ENCODE results near the gene CDPF1. TPM values are rescaled to one million over a fixed set of nuclear protein-coding genes. Genes with fewer than 3 reads are reported as not detected.

CDPF1 gene
- total and polyA plus RNA-seq, 12 donors = 6.3 to 12.7 (median 7.6) TPM

GRCh38 chr22:46251816-46252380, 1.8 kb upstream of the CDPF1 start:
- no peak for ATAC-seq

GRCh38 chr22:46251266-46251665, 1.2 kb upstream of the CDPF1 start:
- Histone ChIP-seq H3K4me3 (peak overlapping the region in 8 of 10 donors; percentile 71 to 93 (median 84)), H3K4me1 (peaks cover 5 to 48% (median 33%) of the 10 kb centered on the region in 9 donors), H3K9me3 (no peaks in the 10 kb centered on the region), H3K27ac (peak overlapping the region in 7 of 10 donors; percentile 88 to 96 (median 94)), H3K27me3 (no peaks in the 10 kb centered on the region), H3K36me3 (peaks cover 0 to 12% (median 0%) of the 10 kb centered on the region in 9 donors)
- intact Hi-C loops (cut with DNase I) = loop anchor here in 4 of 10 donors (2.0 to 10.0 kb wide), 3 partner anchors 16 to 126 kb away; partner anchors contain the start of gene GTSE1 (in 2 of the 4)
- ATAC-seq (no peak), DNase-seq (no peak)
- no peak for TF ChIP-seq CTCF (IDR thresholded peaks at IDR 0.05)
- whole genome bisulfite sequencing, 2 donors = 51 to 77% methylated on average over 7 of the region's 7 CpGs

More at GRCh38 chr22:46251816-46252380, 1.8 kb upstream of the CDPF1 start:
- Histone ChIP-seq H3K27me3 (no peaks in the 10 kb centered on the region), H3K4me3 (no peak overlapping the region), H3K9me3 (no peaks in the 10 kb centered on the region), H3K36me3 (peaks cover 0 to 5% (median 0%) of the 10 kb centered on the region in 9 donors), H3K27ac (no peak overlapping the region), H3K4me1 (peaks cover 5 to 42% (median 28%) of the 10 kb centered on the region in 9 donors)
- DNase-seq = no peak
- intact Hi-C loops (cut with DNase I) = loop anchor here in 4 of 10 donors (2.0 to 10.0 kb wide), 3 partner anchors 15 to 127 kb away; partner anchors contain the start of gene GTSE1 (in 2 of the 4)
- no peak for TF ChIP-seq CTCF (IDR thresholded peaks at IDR 0.05)
- WGBS, 2 donors = 95% methylated on average over 9 of the region's 9 CpGs

GRCh38 chr22:46250783-46251125, 661 bp upstream of the CDPF1 start:
- no peak for TF ChIP-seq CTCF (IDR thresholded peaks at IDR 0.05)
- peaks cover 8 to 53% (median 39%) of the 10 kb centered on the region in 9 donors for H3K4me1 ChIP-seq
- DNase-seq = no peak
- H3K36me3 ChIP-seq = peaks cover 0 to 12% (median 0%) of the 10 kb centered on the region in 9 donors
- intact Hi-C loops (cut with DNase I) = loop anchor here in 4 of 10 donors (2.0 to 10.0 kb wide), 3 partner anchors 16 to 126 kb away; partner anchors contain the start of gene GTSE1 (in 2 of the 4)
- peak overlapping the region; percentile 48 to 93 (median 81) for H3K4me3 ChIP-seq
- no peaks in the 10 kb centered on the region for H3K27me3 ChIP-seq
- H3K9me3 ChIP-seq = no peaks in the 10 kb centered on the region
- peak in 6 of 8 donors; percentile 1 to 19 (median 4) for ATAC-seq
- 3 to 8% methylated on average over 25 of the region's 25 CpGs for WGBS, 2 donors
- peak overlapping the region; percentile 84 to 96 (median 94) for H3K27ac ChIP-seq

- H3K4me1 ChIP-seq = peaks cover 15 to 73% (median 49%) of the 10 kb centered on the region in 9 donors
- ATAC-seq (no peak), DNase-seq (no peak)
- WGBS, 2 donors = 68 to 74% methylated on average over 2 of the region's 2 CpGs
- peaks cover 0 to 36% (median 0%) of the 10 kb centered on the region in 9 donors for H3K36me3 ChIP-seq
- no peak overlapping the region for H3K4me3 ChIP-seq
- TF ChIP-seq CTCF (IDR thresholded peaks at IDR 0.05) = no peak
- H3K9me3 ChIP-seq = no peaks in the 10 kb centered on the region
- peak overlapping the region in 7 of 10 donors; percentile 2 to 86 (median 83) for H3K27ac ChIP-seq
- H3K27me3 ChIP-seq = no peaks in the 10 kb centered on the region
- intact Hi-C loops (cut with DNase I) = loop anchor here in 5 of 10 donors (5.0 to 10.0 kb wide), 5 partner anchors 50 to 253 kb away; partner anchors contain the start of genes PPARA (in 2 of the 5) and GTSE1 (in 1 of the 5)
Observed at GRCh38 chr22:46247443-46247975, 2.6 kb downstream of the CDPF1 start.

Measured in heart right ventricle (tissue), 16 donors.